ENCODE measurements around the gene TC2N. TPM values are rescaled to one million over a fixed set of nuclear protein-coding genes. Genes with fewer than 3 reads are reported as not detected.

TC2N gene
- total and polyA plus RNA-seq, 9 of the 15 experiments (the other 6 are each of a cell fraction or from before 2014, with no cell fraction given) = 2.0 to 12.5 (median 7.3) TPM

DNA sequence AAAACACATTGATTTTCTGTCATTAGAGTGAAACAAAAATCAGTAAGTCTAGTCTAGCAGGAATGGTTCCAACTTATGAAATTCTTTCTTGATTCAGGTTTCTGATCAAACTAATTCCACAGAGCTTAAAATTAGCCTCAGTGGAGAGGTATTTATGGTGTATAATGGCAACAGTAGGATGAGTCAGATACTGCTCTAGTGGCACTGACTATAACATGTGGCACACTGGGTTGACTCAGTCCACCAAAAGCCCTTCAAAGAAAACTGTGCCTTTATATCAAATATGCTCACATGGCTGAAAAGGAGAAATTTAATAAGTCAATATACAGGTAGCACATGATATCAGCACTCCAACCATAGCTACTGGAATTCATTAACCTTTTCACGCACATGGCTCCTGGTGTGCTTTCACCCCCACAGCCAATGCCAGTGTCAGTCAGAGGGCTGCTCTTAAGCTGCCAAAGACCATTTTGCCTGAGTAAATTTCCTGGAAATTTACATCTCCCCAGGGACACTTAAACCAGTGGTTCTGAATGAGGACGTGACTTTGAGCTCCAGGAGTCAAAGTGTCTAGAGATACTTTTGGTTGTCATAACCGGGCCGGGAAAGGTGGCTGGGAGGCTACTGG lies 113.7 kb downstream of the TC2N start (continued):
- TF ChIP-seq, protein P1, sequence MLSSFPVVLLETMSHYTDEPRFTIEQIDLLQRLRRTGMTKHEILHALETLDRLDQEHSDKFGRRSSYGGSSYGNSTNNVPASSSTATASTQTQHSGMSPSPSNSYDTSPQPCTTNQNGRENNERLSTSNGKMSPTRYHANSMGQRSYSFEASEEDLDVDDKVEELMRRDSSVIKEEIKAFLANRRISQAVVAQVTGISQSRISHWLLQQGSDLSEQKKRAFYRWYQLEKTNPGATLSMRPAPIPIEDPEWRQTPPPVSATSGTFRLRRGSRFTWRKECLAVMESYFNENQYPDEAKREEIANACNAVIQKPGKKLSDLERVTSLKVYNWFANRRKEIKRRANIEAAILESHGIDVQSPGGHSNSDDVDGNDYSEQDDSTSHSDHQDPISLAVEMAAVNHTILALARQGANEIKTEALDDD (IDR thresholded peaks at IDR 0.05) = no peak
- TF ChIP-seq SP2 (IDR thresholded peaks at IDR 0.05; ENCODE audit: extremely low read depth, low read depth, low read length, poor library complexity, severe bottlenecking) (no peak), SRSF1 (IDR thresholded peaks at IDR 0.05; ENCODE audit: low read depth, low read length) (no peak), FOXM1 (IDR thresholded peaks at IDR 0.05; ENCODE audit: low read depth) (no peak), FOXM1 (CRISPR knock-in tag; IDR thresholded peaks at IDR 0.05; ENCODE audit: low read depth) (no peak), SIRT6 (IDR thresholded peaks at IDR 0.05; ENCODE audit: low read depth, low read length) (no peak), MBD2 (IDR thresholded peaks at IDR 0.05; ENCODE audit: borderline replicate concordance, low read depth) (no peak)
- TF ChIP-seq, protein P2, sequence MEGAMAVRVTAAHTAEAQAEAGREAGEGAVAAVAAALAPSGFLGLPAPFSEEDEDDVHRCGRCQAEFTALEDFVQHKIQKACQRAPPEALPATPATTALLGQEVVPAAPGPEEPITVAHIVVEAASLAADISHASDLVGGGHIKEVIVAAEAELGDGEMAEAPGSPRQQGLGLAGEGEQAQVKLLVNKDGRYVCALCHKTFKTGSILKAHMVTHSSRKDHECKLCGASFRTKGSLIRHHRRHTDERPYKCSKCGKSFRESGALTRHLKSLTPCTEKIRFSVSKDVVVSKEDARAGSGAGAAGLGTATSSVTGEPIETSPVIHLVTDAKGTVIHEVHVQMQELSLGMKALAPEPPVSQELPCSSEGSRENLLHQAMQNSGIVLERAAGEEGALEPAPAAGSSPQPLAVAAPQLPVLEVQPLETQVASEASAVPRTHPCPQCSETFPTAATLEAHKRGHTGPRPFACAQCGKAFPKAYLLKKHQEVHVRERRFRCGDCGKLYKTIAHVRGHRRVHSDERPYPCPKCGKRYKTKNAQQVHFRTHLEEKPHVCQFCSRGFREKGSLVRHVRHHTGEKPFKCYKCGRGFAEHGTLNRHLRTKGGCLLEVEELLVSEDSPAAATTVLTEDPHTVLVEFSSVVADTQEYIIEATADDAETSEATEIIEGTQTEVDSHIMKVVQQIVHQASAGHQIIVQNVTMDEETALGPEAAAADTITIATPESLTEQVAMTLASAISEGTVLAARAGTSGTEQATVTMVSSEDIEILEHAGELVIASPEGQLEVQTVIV (CRISPR knock-in tag; IDR thresholded peaks at IDR 0.05; ENCODE audit: borderline replicate concordance) = no peak
- TF ChIP-seq, protein P3, sequence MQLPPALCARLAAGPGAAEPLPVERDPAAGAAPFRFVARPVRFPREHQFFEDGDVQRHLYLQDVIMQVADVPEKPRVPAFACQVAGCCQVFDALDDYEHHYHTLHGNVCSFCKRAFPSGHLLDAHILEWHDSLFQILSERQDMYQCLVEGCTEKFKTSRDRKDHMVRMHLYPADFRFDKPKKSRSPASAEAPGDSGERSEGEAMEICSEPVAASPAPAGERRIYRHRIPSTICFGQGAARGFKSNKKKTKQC (CRISPR knock-in tag; IDR thresholded peaks at IDR 0.05) = no peak
